Epidermal melanocyte (primary cell): Measurements from ENCODE around the gene SULT1C3.

Experiments used
- DNase-seq: peaks from one replicate; pipeline ENCODE4 v3.0.0; 2011; ENCODE audit warnings: low spot score; ENCODE audit not compliant: insufficient read length

Gene SULT1C3

GRCh38 chr2:108301558-108301957 lies 61.8 kb downstream of the SULT1C3 start:
- no peak for DNase-seq

DNA sequence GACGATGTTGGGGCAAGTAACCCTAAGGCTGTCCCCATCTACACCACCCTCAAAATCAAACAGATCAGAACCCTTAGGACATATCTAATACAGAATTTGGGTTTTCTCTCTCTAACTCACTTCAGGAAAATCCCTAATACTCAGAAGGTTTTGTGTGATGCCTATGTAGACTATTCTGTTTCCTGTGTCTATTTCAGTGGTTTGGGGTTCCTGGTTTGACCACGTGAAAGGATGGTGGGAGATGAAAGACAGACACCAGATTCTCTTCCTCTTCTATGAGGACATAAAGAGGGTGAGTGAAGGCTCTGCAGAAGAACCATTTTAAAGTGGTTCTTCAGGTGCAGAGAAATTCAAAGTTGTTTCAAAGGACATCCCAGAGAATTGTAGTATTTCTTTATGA lies 65.2 kb downstream of the SULT1C3 start:
- DNase-seq = no peak

- no peak for DNase-seq
Observed at GRCh38 chr2:108305901-108306300, 66.1 kb downstream of the SULT1C3 start.

- no peak for DNase-seq
Observed at GRCh38 chr2:108309903-108310302, 70.1 kb downstream of the SULT1C3 start.
